ENCODE results near the gene SLC35C1.

- TF ChIP-seq ELF4 (IDR thresholded peaks at IDR 0.05), result no peak
- TF ChIP-seq TARDBP (IDR thresholded peaks at IDR 0.05), result no peak
- TF ChIP-seq NFRKB (IDR thresholded peaks at IDR 0.05), result no peak
- TF ChIP-seq SUZ12 (IDR thresholded peaks at IDR 0.05), result no peak
- no peak for TF ChIP-seq PKNOX1 (IDR thresholded peaks at IDR 0.05)
- no peak for TF ChIP-seq FOXM1 (IDR thresholded peaks at IDR 0.05; ENCODE audit: borderline replicate concordance)
- no peak for TF ChIP-seq SP1 (IDR thresholded peaks at IDR 0.05)
- no peak for TF ChIP-seq ZNF384 (IDR thresholded peaks at IDR 0.05)
These were observed 6.0 kb upstream of the SLC35C1 start for GRCh38 chr11:45798793-45799441.

Measured in HEK293T (cell line).